ENCODE measurements around the gene MRAP.
"Not testable (repeated sequence)": the region's sequence is repeated elsewhere in the genome, so short reads cannot be mapped to it uniquely, and the experiment has no call there.

The MRAP gene

GRCh38 chr21:32257962-32258785 lies 40.5 kb upstream of the MRAP start:
- TF ChIP-seq CTCF (IDR thresholded peaks at IDR 0.05; ENCODE audit: insufficient read depth, low read length, poor library complexity, severe bottlenecking) (peak; percentile 55), EZH2phosphoT487 (conservative IDR thresholded peaks at IDR 0.05; ENCODE audit: low read length) (no peak)
- no peaks in the 10 kb centered on the region for H3K9me3 ChIP-seq (ENCODE audit: insufficient read depth, low read length)
- H3K36me3 ChIP-seq (ENCODE audit: low read length): no peaks in the 10 kb centered on the region
- no peaks in the 10 kb centered on the region for H3F3A ChIP-seq (ENCODE audit: insufficient read depth)
- no peaks in the 10 kb centered on the region for H4K20me1 ChIP-seq (ENCODE audit: low read depth, low read length)
- no peak overlapping the region for H3K4me3 ChIP-seq (ENCODE audit: insufficient read depth, low read length, poor library complexity, severe bottlenecking)
- no peak overlapping the region for H3K4me2 ChIP-seq (ENCODE audit: low read depth, low read length, poor library complexity, severe bottlenecking)
- H3K27ac ChIP-seq (ENCODE audit: low read depth, low read length): no peak overlapping the region
- H3K9me2 ChIP-seq (replicated peaks; ENCODE audit: insufficient read depth, low read length): no peaks in the 10 kb centered on the region
- no peaks in the 10 kb centered on the region for H3K27me3 ChIP-seq (ENCODE audit: low read length)
- H3K79me2 ChIP-seq (ENCODE audit: insufficient read depth, low read length): no peaks in the 10 kb centered on the region
- H2AFZ ChIP-seq (ENCODE audit: low read depth, low read length, severe bottlenecking): no peak overlapping the region
- H3K9ac ChIP-seq (ENCODE audit: low read length): no peak overlapping the region

GRCh38 chr21:32258786-32259048 lies 39.9 kb upstream of the MRAP start:
- not testable (repeated sequence) for H4K20me1 ChIP-seq (ENCODE audit: low read depth, low read length); H3K79me2 ChIP-seq (ENCODE audit: insufficient read depth, low read length); H3K36me3 ChIP-seq (ENCODE audit: low read length); H3K9me2 ChIP-seq (replicated peaks; ENCODE audit: insufficient read depth, low read length); H3K9ac ChIP-seq (ENCODE audit: low read length); H3K9me3 ChIP-seq (ENCODE audit: insufficient read depth, low read length); H3F3A ChIP-seq (ENCODE audit: insufficient read depth); H3K27me3 ChIP-seq (ENCODE audit: low read length); H3K27ac ChIP-seq (ENCODE audit: low read depth, low read length); H2AFZ ChIP-seq (ENCODE audit: low read depth, low read length, severe bottlenecking); H3K4me2 ChIP-seq (ENCODE audit: low read depth, low read length, poor library complexity, severe bottlenecking); H3K4me3 ChIP-seq (ENCODE audit: insufficient read depth, low read length, poor library complexity, severe bottlenecking)

- Histone ChIP-seq H3K9me3 (ENCODE audit: insufficient read depth, low read length) (no peaks in the 10 kb centered on the region), H3K9me2 (replicated peaks; ENCODE audit: insufficient read depth, low read length) (no peaks in the 10 kb centered on the region), H3F3A (ENCODE audit: insufficient read depth) (no peaks in the 10 kb centered on the region; the same call in 1 of the 2 replicates), H4K20me1 (ENCODE audit: low read depth, low read length) (no peaks in the 10 kb centered on the region), H3K4me2 (ENCODE audit: low read depth, low read length, poor library complexity, severe bottlenecking) (no peak overlapping the region), H3K9ac (ENCODE audit: low read length) (no peak overlapping the region), H3K79me2 (ENCODE audit: insufficient read depth, low read length) (no peaks in the 10 kb centered on the region), H3K36me3 (ENCODE audit: low read length) (no peaks in the 10 kb centered on the region), H2AFZ (ENCODE audit: low read depth, low read length, severe bottlenecking) (no peak overlapping the region), H3K27me3 (ENCODE audit: low read length) (no peaks in the 10 kb centered on the region), H3K4me3 (ENCODE audit: insufficient read depth, low read length, poor library complexity, severe bottlenecking) (no peak overlapping the region), H3K27ac (ENCODE audit: low read depth, low read length) (no peak overlapping the region)
- TF ChIP-seq CTCF (IDR thresholded peaks at IDR 0.05; ENCODE audit: insufficient read depth, low read length, poor library complexity, severe bottlenecking) (no peak), EZH2phosphoT487 (conservative IDR thresholded peaks at IDR 0.05; ENCODE audit: low read length) (no peak)
Observed at GRCh38 chr21:32260130-32260529, 38.5 kb upstream of the MRAP start.

- no peaks in the 10 kb centered on the region for H3K9me2 ChIP-seq (replicated peaks; ENCODE audit: insufficient read depth, low read length)
- H3K4me2 ChIP-seq (ENCODE audit: low read depth, low read length, poor library complexity, severe bottlenecking): no peak overlapping the region
- H3K36me3 ChIP-seq (ENCODE audit: low read length): no peaks in the 10 kb centered on the region
- no peaks in the 10 kb centered on the region for H3K27me3 ChIP-seq (ENCODE audit: low read length)
- no peak overlapping the region for H2AFZ ChIP-seq (ENCODE audit: low read depth, low read length, severe bottlenecking)
- no peaks in the 10 kb centered on the region for H3K79me2 ChIP-seq (ENCODE audit: insufficient read depth, low read length)
- no peaks in the 10 kb centered on the region for H3K9me3 ChIP-seq (ENCODE audit: insufficient read depth, low read length)
- no peak overlapping the region for H3K27ac ChIP-seq (ENCODE audit: low read depth, low read length)
- TF ChIP-seq EZH2phosphoT487 (conservative IDR thresholded peaks at IDR 0.05; ENCODE audit: low read length): no peak
- H3F3A ChIP-seq (ENCODE audit: insufficient read depth): no peaks in the 10 kb centered on the region; the same call in 1 of the 2 replicates
- H3K4me3 ChIP-seq (ENCODE audit: insufficient read depth, low read length, poor library complexity, severe bottlenecking): no peak overlapping the region
- no peak overlapping the region for H3K9ac ChIP-seq (ENCODE audit: low read length)
- no peaks in the 10 kb centered on the region for H4K20me1 ChIP-seq (ENCODE audit: low read depth, low read length)
Observed at GRCh38 chr21:32261929-32262328, 36.7 kb upstream of the MRAP start.

- H3K27ac ChIP-seq (ENCODE audit: low read depth, low read length); H3K9me3 ChIP-seq (ENCODE audit: insufficient read depth, low read length); H4K20me1 ChIP-seq (ENCODE audit: low read depth, low read length); H3K4me3 ChIP-seq (ENCODE audit: insufficient read depth, low read length, poor library complexity, severe bottlenecking); H3K9me2 ChIP-seq (replicated peaks; ENCODE audit: insufficient read depth, low read length); H2AFZ ChIP-seq (ENCODE audit: low read depth, low read length, severe bottlenecking); H3K79me2 ChIP-seq (ENCODE audit: insufficient read depth, low read length); H3F3A ChIP-seq (ENCODE audit: insufficient read depth); H3K27me3 ChIP-seq (ENCODE audit: low read length); H3K4me2 ChIP-seq (ENCODE audit: low read depth, low read length, poor library complexity, severe bottlenecking); H3K9ac ChIP-seq (ENCODE audit: low read length): not testable (repeated sequence)
- peaks cover 12% of the 10 kb centered on the region; the same call in 1 of the 2 replicates for H3K36me3 ChIP-seq (ENCODE audit: low read length)
Observed at GRCh38 chr21:32265321-32265720, 33.3 kb upstream of the MRAP start.

Measured in SU-DHL-6 (cell line).